ENCODE measurements around the gene ZNF217. TPM values are rescaled to one million over a fixed set of nuclear protein-coding genes. Genes with fewer than 3 reads are reported as not detected.
"Not testable (repeated sequence)": the region's sequence is repeated elsewhere in the genome, so short reads cannot be mapped to it uniquely, and the experiment has no call there.

ZNF217 gene
- total RNA-seq, 4 donors from 2014 or later = 18.0 to 42.8 (median 27.8) TPM

DNA sequence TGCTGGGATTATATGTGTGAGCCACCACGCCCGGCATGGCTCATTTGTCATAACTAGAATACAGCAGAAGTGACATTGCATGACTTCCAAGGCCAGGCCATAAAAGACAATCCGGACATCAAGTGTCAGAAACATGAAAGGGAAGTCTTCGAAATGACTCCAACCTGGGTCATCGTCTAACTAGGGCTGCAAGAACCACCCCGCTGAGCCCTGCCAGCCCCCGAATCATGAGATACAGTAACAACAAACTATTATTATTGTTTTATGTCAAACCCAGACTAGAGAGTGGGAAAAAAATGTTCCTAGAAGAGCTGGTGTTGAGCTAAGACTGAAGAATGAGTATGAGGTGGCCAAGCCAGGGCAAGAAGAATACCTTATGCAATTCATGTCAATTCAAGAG lies 59.6 kb downstream of the ZNF217 start:
- Histone ChIP-seq H3K27ac (no peak overlapping the region), H3K9me3 (no peaks in the 10 kb centered on the region), H3K36me3 (no peaks in the 10 kb centered on the region), H3K27me3 (no peaks in the 10 kb centered on the region), H3K4me3 (replicated peaks in 1 of 3) (no peak overlapping the region), H3K4me1 (no peaks in the 10 kb centered on the region)
- no peak for DNase-seq
- intact Hi-C loops (cut with DNase I) = no loop called here
- TF ChIP-seq POLR2A (IDR thresholded peaks at IDR 0.05) = no peak
- TF ChIP-seq, protein P1, sequence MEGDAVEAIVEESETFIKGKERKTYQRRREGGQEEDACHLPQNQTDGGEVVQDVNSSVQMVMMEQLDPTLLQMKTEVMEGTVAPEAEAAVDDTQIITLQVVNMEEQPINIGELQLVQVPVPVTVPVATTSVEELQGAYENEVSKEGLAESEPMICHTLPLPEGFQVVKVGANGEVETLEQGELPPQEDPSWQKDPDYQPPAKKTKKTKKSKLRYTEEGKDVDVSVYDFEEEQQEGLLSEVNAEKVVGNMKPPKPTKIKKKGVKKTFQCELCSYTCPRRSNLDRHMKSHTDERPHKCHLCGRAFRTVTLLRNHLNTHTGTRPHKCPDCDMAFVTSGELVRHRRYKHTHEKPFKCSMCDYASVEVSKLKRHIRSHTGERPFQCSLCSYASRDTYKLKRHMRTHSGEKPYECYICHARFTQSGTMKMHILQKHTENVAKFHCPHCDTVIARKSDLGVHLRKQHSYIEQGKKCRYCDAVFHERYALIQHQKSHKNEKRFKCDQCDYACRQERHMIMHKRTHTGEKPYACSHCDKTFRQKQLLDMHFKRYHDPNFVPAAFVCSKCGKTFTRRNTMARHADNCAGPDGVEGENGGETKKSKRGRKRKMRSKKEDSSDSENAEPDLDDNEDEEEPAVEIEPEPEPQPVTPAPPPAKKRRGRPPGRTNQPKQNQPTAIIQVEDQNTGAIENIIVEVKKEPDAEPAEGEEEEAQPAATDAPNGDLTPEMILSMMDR (IDR thresholded peaks at IDR 0.05) = no peak
- 82 to 98% methylated on average over 6 to 7 of the region's 7 CpGs for WGBS, 2 donors

DNA sequence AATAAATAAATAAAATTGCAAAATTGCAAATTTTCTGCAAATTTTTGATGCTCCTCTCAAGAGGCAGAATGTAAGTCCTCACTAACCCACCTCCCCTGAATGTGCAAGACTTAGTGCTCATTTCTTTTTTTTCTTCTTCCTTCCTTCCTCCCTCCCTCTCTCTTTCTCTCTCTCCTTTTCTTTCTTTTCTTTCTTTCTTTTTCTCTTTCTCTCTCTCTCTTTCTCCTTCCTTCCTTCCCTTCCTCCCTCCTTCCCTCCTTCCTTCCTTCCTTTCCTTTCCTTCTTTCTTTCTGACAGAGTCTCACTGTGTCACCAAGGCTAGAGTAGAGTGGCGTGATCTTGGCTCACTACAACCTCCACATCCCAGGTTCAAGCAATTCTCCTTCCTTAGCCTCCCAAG lies 60.1 kb downstream of the ZNF217 start:
- no peaks in the 10 kb centered on the region for H3K4me1 ChIP-seq
- no peak overlapping the region for H3K27ac ChIP-seq
- no peaks in the 10 kb centered on the region for H3K36me3 ChIP-seq
- intact Hi-C loops (cut with DNase I) = no loop called here
- H3K9me3 ChIP-seq = no peaks in the 10 kb centered on the region
- WGBS, 2 donors = 97 to 100% methylated on average over 1 of the region's 1 CpG
- no peak for DNase-seq
- TF ChIP-seq, protein P1 (IDR thresholded peaks at IDR 0.05) = no peak
- no peak for TF ChIP-seq POLR2A (IDR thresholded peaks at IDR 0.05)
- H3K27me3 ChIP-seq = no peaks in the 10 kb centered on the region
- no peak overlapping the region for H3K4me3 ChIP-seq (replicated peaks in 1 of 3)

DNA sequence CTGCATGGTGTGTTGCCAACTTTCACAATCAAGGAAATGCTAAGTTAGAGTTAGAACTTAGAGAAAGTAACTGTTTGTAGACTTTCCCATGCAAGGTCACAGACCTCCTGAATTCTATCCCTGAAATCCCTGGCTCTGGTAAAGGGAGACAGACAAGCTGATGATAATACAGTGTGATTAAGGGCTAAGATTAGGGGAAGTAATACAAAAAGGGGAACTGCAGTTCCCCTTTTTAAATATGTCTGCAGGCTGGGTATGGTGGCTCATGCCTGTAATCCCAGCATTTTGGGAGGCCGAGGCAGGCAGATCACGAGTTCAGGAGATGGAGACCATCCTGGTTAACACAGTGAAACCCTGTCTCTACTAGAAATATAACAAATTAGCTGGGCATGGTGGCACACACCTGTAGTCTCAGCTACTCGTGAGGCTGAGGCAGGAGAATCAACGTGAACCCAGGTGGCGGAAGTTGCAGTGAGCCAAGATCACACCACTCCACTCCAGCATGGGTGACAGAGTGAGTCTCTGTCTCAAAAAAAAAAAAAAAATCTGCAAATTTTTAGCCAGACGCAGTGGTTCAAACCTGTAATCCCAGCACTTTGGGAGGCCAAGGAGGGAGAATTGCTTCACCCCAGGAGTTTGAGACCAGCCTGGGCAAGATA lies 60.9 kb downstream of the ZNF217 start:
- H3K27ac ChIP-seq; H3K9me3 ChIP-seq; H3K27me3 ChIP-seq; DNase-seq; intact Hi-C loops (cut with DNase I); H3K4me3 ChIP-seq (replicated peaks in 1 of 3); H3K4me1 ChIP-seq; H3K36me3 ChIP-seq: not testable (repeated sequence)
- WGBS, 2 donors = 84 to 88% methylated on average over 6 of the region's 6 CpGs

DNA sequence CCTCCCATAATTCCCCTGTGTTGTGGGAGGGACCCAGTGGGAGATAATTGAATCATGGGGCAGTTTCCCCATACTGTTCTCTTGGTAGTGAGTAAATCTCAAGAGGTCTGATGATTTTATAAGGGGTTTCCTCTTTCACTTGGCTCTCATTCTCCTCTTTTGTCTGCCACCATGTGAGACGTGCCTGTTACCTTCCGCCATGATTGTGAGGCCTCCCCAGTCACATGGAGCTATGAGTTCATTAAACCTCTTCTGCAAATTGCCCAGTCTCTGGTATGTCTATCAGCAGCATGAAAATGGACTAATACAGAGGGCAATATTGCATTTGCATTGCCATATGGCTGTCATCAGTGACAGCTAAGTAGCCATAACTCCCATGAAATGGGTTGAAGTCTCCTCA lies 63.2 kb downstream of the ZNF217 start:
- no peak overlapping the region for H3K4me3 ChIP-seq (replicated peaks in 1 of 3)
- WGBS, 2 donors = 54 to 55% methylated on average over 2 of the region's 2 CpGs
- intact Hi-C loops (cut with DNase I) = no loop called here
- no peaks in the 10 kb centered on the region for H3K36me3 ChIP-seq
- H3K4me1 ChIP-seq = no peaks in the 10 kb centered on the region
- no peaks in the 10 kb centered on the region for H3K27me3 ChIP-seq
- H3K9me3 ChIP-seq = no peaks in the 10 kb centered on the region
- no peak for TF ChIP-seq POLR2A (IDR thresholded peaks at IDR 0.05)
- DNase-seq = no peak
- H3K27ac ChIP-seq = no peak overlapping the region

DNA sequence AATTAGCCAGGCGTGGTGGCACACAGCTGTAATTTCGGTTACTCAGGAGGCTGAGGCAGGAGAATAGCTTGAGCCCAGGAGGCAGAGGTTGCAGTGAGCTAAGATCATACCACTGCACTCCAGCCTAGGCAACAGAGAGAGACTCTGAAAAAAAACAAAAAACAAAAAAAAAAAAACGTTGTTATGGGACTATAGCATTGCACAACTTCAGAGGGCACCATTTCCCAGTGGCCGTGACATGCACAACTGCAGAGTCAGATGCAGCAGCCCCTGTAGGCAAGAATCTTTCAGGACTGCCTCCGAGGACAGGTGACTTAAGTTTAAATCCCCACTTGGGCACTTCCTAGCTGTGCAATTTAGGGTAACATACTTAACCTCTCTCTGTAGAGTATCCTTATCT lies 64.0 kb downstream of the ZNF217 start:
- 86 to 87% methylated on average over 5 of the region's 5 CpGs for WGBS, 2 donors
- no peak for DNase-seq
- TF ChIP-seq, protein P1 (IDR thresholded peaks at IDR 0.05) = no peak
- no peak for TF ChIP-seq POLR2A (IDR thresholded peaks at IDR 0.05)

DNA sequence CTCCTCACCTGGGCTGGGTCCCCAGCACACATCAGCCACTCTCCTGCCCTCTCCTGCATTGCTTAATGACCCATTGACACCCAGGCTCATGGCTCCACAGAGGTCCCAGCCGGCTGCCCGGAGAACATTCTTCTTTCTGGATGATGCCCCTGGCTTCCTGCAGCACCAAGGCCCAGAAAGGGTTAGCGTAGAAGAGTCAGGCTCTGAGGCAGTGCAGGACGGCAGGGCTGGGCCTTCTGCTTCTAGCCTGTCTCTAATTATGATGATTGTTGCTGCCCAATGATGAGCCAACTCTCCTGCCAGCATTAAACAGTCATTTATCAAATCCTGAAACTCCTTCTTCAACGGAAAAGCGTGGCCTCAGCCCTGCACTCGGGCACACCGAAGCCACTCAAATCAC lies 66.4 kb downstream of the ZNF217 start:
- no peaks in the 10 kb centered on the region for H3K9me3 ChIP-seq
- no peaks in the 10 kb centered on the region for H3K4me1 ChIP-seq
- intact Hi-C loops (cut with DNase I) = no loop called here
- no peak for DNase-seq
- WGBS, 2 donors = 82 to 85% methylated on average over 8 of the region's 8 CpGs
- H3K4me3 ChIP-seq (replicated peaks in 1 of 3) = no peak overlapping the region
- TF ChIP-seq, protein P1 (IDR thresholded peaks at IDR 0.05) = no peak
- TF ChIP-seq POLR2A (IDR thresholded peaks at IDR 0.05) = no peak
- no peaks in the 10 kb centered on the region for H3K27me3 ChIP-seq
- no peaks in the 10 kb centered on the region for H3K36me3 ChIP-seq
- H3K27ac ChIP-seq = no peak overlapping the region

More for the DNA sequence above, 64.0 kb downstream of the ZNF217 start:
- Histone ChIP-seq H3K36me3 (no peaks in the 10 kb centered on the region), H3K27me3 (no peaks in the 10 kb centered on the region), H3K27ac (no peak overlapping the region), H3K9me3 (no peaks in the 10 kb centered on the region), H3K4me3 (replicated peaks in 1 of 3) (no peak overlapping the region), H3K4me1 (no peaks in the 10 kb centered on the region)
- intact Hi-C loops (cut with DNase I) = no loop called here

Data from thyroid gland (tissue), 4 donors.